SU-DHL-6 (cell line): Measurements from ENCODE around the gene KCNN3.

ENCODE experiments used
- H2AFZ ChIP-seq: fragments of 200-600 bp; sonication (generic); 2 replicates; pipeline ENCODE4 v1.6.1; 2014; ENCODE audit warnings: low read depth, mild to moderate bottlenecking, moderate library complexity, mixed read lengths, antibody characterized with exemption, low read length; ENCODE audit not compliant: severe bottlenecking
- H3F3A ChIP-seq: fragments of 200-600 bp; shearing (Covaris generic); 2 replicates; pipeline ENCODE4 v1.6.0; 2016; ENCODE audit warnings: antibody characterized with exemption, mild to moderate bottlenecking; ENCODE audit not compliant: insufficient read depth
- H3K27ac ChIP-seq: fragments of 200-600 bp; sonication (generic); 2 replicates; pipeline ENCODE4 v1.5.1; 2016; ENCODE audit warnings: low read depth, mild to moderate bottlenecking, low read length, moderate library complexity, mixed read lengths
- H3K27me3 ChIP-seq: fragments of 200-600 bp; sonication (generic), shearing (Covaris generic); 2 replicates; pipeline ENCODE4 v1.6.0; 2014; ENCODE audit warnings: mild to moderate bottlenecking, low read length
- H3K36me3 ChIP-seq: fragments of 200-600 bp; sonication (generic); 2 replicates; pipeline ENCODE4 v1.6.1; 2014; ENCODE audit warnings: mild to moderate bottlenecking, low read length, mixed read lengths
- H3K4me2 ChIP-seq: fragments of 300-600, 200-600 bp; shearing (Covaris generic), sonication (generic); 2 replicates; pipeline ENCODE4 v1.6.0; 2014; ENCODE audit warnings: low read length, low read depth, mild to moderate bottlenecking; ENCODE audit not compliant: poor library complexity, severe bottlenecking
- H3K4me3 ChIP-seq: fragments of 200-600 bp; sonication (generic); 2 replicates; pipeline ENCODE4 v1.5.1; 2014; ENCODE audit warnings: antibody characterized with exemption, low read length, mild to moderate bottlenecking, mixed read lengths; ENCODE audit not compliant: insufficient read depth, poor library complexity, severe bottlenecking
- H3K79me2 ChIP-seq: fragments of 200-600 bp; sonication (generic); 2 replicates; pipeline ENCODE4 v1.6.1; 2014; ENCODE audit warnings: mild to moderate bottlenecking, low read length, moderate library complexity; ENCODE audit not compliant: insufficient read depth
- H3K9ac ChIP-seq: fragments of 200-600 bp; sonication (generic); 2 replicates; pipeline ENCODE4 v1.7.0; 2014; ENCODE audit warnings: mild to moderate bottlenecking, low read length
- H3K9me2 ChIP-seq: fragments of 200-600 bp; sonication (generic); replicated peaks from 2 replicates; pipeline ENCODE4 v1.6.1; 2014; ENCODE audit warnings: low read length; ENCODE audit not compliant: insufficient read depth
- H3K9me3 ChIP-seq: fragments of 200-600 bp; sonication (generic); 2 replicates; pipeline ENCODE4 v1.6.1; 2014; ENCODE audit warnings: low read length, mixed read lengths; ENCODE audit not compliant: insufficient read depth
- H4K20me1 ChIP-seq: fragments of 200-600 bp; sonication (generic); 2 replicates; pipeline ENCODE4 v1.6.1; 2014; ENCODE audit warnings: low read depth, mild to moderate bottlenecking, antibody characterized with exemption, low read length, moderate library complexity, mixed read lengths
- CTCF ChIP-seq: fragments of 200-600 bp; sonication (generic); IDR thresholded peaks from one replicate; pipeline ENCODE4 v1.5.1; 2017; ENCODE audit warnings: antibody characterized with exemption, mild to moderate bottlenecking, low read length, moderate library complexity; ENCODE audit not compliant: insufficient read depth, poor library complexity, severe bottlenecking
- EZH2phosphoT487 ChIP-seq: fragments of 200-600 bp; sonication (generic), shearing (Covaris generic); conservative IDR thresholded peaks from 2 replicates; pipeline ENCODE4 v1.6.1; 2018; ENCODE audit warnings: mild to moderate bottlenecking, antibody characterized with exemption, low read length, moderate library complexity, mixed read lengths

The KCNN3 gene

GRCh38 chr1:154820646-154821045 is 49.4 kb downstream of the KCNN3 start:
- Histone ChIP-seq H3K9ac (no peak overlapping the region), H3K27ac (no peak overlapping the region), H3K79me2 (no peaks in the 10 kb centered on the region), H3F3A (no peaks in the 10 kb centered on the region), H3K36me3 (no peaks in the 10 kb centered on the region), H3K4me3 (no peak overlapping the region), H4K20me1 (no peaks in the 10 kb centered on the region), H3K27me3 (no peaks in the 10 kb centered on the region), H2AFZ (no peak overlapping the region), H3K9me2 (no peaks in the 10 kb centered on the region), H3K9me3 (no peaks in the 10 kb centered on the region), H3K4me2 (no peak overlapping the region)
- TF ChIP-seq CTCF (no peak), EZH2phosphoT487 (no peak)

GRCh38 chr1:154819628-154820590 is 50.2 kb downstream of the KCNN3 start:
- no peak overlapping the region for H3K4me3 ChIP-seq
- no peaks in the 10 kb centered on the region for H3K9me3 ChIP-seq
- H3K9ac ChIP-seq = no peak overlapping the region
- no peaks in the 10 kb centered on the region for H3K79me2 ChIP-seq
- no peak for TF ChIP-seq CTCF
- no peak for TF ChIP-seq EZH2phosphoT487
- H3K9me2 ChIP-seq = no peaks in the 10 kb centered on the region
- no peaks in the 10 kb centered on the region for H4K20me1 ChIP-seq
- H2AFZ ChIP-seq = no peak overlapping the region
- H3K27ac ChIP-seq = no peak overlapping the region
- H3K36me3 ChIP-seq = no peaks in the 10 kb centered on the region
- H3K4me2 ChIP-seq = no peak overlapping the region
- H3F3A ChIP-seq = no peaks in the 10 kb centered on the region
- H3K27me3 ChIP-seq = no peaks in the 10 kb centered on the region

- no peak for TF ChIP-seq EZH2phosphoT487
- no peak for TF ChIP-seq CTCF
- no peak overlapping the region for H3K4me2 ChIP-seq
- H3K36me3 ChIP-seq = no peaks in the 10 kb centered on the region
- H3K4me3 ChIP-seq = no peak overlapping the region
- no peaks in the 10 kb centered on the region for H3K27me3 ChIP-seq
- H3K9me2 ChIP-seq = no peaks in the 10 kb centered on the region
- no peaks in the 10 kb centered on the region for H3K79me2 ChIP-seq
- H3K27ac ChIP-seq = no peak overlapping the region
- no peaks in the 10 kb centered on the region for H3K9me3 ChIP-seq
- H3F3A ChIP-seq = no peaks in the 10 kb centered on the region
- no peak overlapping the region for H3K9ac ChIP-seq
- no peak overlapping the region for H2AFZ ChIP-seq
- H4K20me1 ChIP-seq = no peaks in the 10 kb centered on the region
Observed at GRCh38 chr1:154818911-154819310, 51.2 kb downstream of the KCNN3 start.
